Endodermal cell (in vitro differentiated cells): ENCODE data around the gene DUS1L. TPM values are rescaled to one million over a fixed set of nuclear protein-coding genes. Genes with fewer than 3 reads are reported as not detected.
"Not testable (repeated sequence)": the region's sequence is repeated elsewhere in the genome, so short reads cannot be mapped to it uniquely, and the experiment has no call there.

Source experiments
- DNase-seq: peaks from one replicate; pipeline ENCODE4 v3.0.0-alpha.2; 2017
- H3K27ac ChIP-seq: 2 replicates; pipeline ENCODE4 v1.5.1; 2013; ENCODE audit warnings: mild to moderate bottlenecking, low read depth, low read length, moderate library complexity
- H3K27me3 ChIP-seq: 2 replicates; pipeline ENCODE4 v1.6.1; 2013; ENCODE audit warnings: mild to moderate bottlenecking, low read length, moderate library complexity; ENCODE audit not compliant: insufficient read depth, control insufficient read depth, poor library complexity, severe bottlenecking
- H3K36me3 ChIP-seq: 2 replicates; pipeline ENCODE4 v1.7.0; 2013; ENCODE audit warnings: mild to moderate bottlenecking, low read length, moderate library complexity; ENCODE audit not compliant: control insufficient read depth, insufficient read depth
- H3K4me1 ChIP-seq: one replicate; pipeline ENCODE4 v1.7.0; 2013; ENCODE audit warnings: low read length; ENCODE audit not compliant: control insufficient read depth, insufficient read depth
- H3K4me3 ChIP-seq: 2 replicates; pipeline ENCODE4 v1.5.1; 2013; ENCODE audit warnings: mild to moderate bottlenecking, low read length, moderate library complexity
- H3K9ac ChIP-seq: 2 replicates; pipeline ENCODE4 v1.6.1; 2013; ENCODE audit warnings: mild to moderate bottlenecking, low read length, moderate library complexity; ENCODE audit not compliant: poor library complexity, severe bottlenecking; ENCODE audit errors: extremely low read depth
- H3K9me3 ChIP-seq: 2 replicates; pipeline ENCODE4 v1.6.1; 2013; ENCODE audit warnings: mild to moderate bottlenecking, low read length, moderate library complexity; ENCODE audit not compliant: control insufficient read depth
- H3K27ac Mint-ChIP-seq: 2 replicates; pipeline ENCODE4 v1.8.0; 2020; ENCODE audit warnings: mixed read lengths
- H3K27me3 Mint-ChIP-seq: 2 replicates; pipeline ENCODE4 v1.8.0; 2021; ENCODE audit warnings: mild to moderate bottlenecking, mixed read lengths; ENCODE audit not compliant: insufficient read depth
- H3K36me3 Mint-ChIP-seq: 2 replicates; pipeline ENCODE4 v1.8.0; 2020; ENCODE audit warnings: low read depth, mixed read lengths
- H3K4me1 Mint-ChIP-seq: 2 replicates; pipeline ENCODE4 v1.8.0; 2020; ENCODE audit warnings: mixed read lengths
- H3K4me3 Mint-ChIP-seq: 2 replicates; pipeline ENCODE4 v1.8.0; 2020; ENCODE audit warnings: mild to moderate bottlenecking, moderate library complexity, mixed read lengths
- H3K9me3 Mint-ChIP-seq: 2 replicates; pipeline ENCODE4 v1.8.0; 2020; ENCODE audit warnings: mild to moderate bottlenecking, mixed read lengths
- WGBS, 2 experiments: methylation state at CpG; one replicate each; pipeline versions ENCODE4 v1.1.5 to v1.1.7; 2013; ENCODE audit warnings: missing lambda C conversion rate in 2 of 2, mixed read lengths in 1 of 2; ENCODE audit not compliant: insufficient coverage in 1 of 2, insufficient read length in 1 of 2; 5-methylcytosine and 5-hydroxymethylcytosine counted together
- total RNA-seq, 2 donors: library from RNA; stranded (reverse); fragmentation: NEBNext Ultra II Directional in 1 of 2; extraction: Animal tissue kit (Norgen Biotek cat#: 25700) in 1 of 2; gene quantifications; 2 replicates in 1 of 2; 3 replicates in 1 of 2; pipeline ENCODE4 v1.2.1, GENCODE V29; 2021
- TF ChIP-seq, protein P1 (sequence below): fragments of 200-600 bp; sonication (generic); conservative IDR thresholded peaks from 2 replicates; pipeline ENCODE4 v1.5.0; 2021; ENCODE audit warnings: antibody characterized with exemption, mild to moderate bottlenecking

DUS1L gene
- total RNA-seq, 2 donors from 2014 or later = 85.3 to 108 TPM

DNA sequence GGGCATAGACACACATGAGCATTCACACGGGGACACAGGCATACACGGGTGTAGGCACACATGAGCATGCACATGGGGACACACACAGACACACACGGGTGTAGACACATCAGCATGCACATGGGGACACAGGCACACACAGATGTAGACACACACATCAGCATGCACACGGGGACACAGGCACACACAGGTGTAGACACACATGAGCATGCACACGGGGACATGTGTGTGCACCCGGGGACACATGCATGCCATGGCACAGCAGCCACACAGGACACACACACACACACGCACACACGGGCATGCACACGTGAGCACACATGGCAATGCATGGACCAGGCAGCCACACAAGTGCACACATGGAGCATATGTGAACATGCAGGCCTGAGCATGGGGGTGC is 23.0 kb downstream of the DUS1L start:
- no peak overlapping the region for H3K27ac Mint-ChIP-seq
- Histone ChIP-seq H3K9ac (no peak overlapping the region), H3K4me3 (no peak overlapping the region), H3K27ac (no peak overlapping the region), H3K9me3 (no peaks in the 10 kb centered on the region), H3K27me3 (no peaks in the 10 kb centered on the region), H3K36me3 (peaks cover 11% of the 10 kb centered on the region), H3K4me1 (no peaks in the 10 kb centered on the region)
- TF ChIP-seq, protein P1, sequence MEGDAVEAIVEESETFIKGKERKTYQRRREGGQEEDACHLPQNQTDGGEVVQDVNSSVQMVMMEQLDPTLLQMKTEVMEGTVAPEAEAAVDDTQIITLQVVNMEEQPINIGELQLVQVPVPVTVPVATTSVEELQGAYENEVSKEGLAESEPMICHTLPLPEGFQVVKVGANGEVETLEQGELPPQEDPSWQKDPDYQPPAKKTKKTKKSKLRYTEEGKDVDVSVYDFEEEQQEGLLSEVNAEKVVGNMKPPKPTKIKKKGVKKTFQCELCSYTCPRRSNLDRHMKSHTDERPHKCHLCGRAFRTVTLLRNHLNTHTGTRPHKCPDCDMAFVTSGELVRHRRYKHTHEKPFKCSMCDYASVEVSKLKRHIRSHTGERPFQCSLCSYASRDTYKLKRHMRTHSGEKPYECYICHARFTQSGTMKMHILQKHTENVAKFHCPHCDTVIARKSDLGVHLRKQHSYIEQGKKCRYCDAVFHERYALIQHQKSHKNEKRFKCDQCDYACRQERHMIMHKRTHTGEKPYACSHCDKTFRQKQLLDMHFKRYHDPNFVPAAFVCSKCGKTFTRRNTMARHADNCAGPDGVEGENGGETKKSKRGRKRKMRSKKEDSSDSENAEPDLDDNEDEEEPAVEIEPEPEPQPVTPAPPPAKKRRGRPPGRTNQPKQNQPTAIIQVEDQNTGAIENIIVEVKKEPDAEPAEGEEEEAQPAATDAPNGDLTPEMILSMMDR = no peak
- DNase-seq = no peak
- peaks cover 4% of the 10 kb centered on the region for H3K4me1 Mint-ChIP-seq
- no peak overlapping the region for H3K4me3 Mint-ChIP-seq
- H3K27me3 Mint-ChIP-seq = peaks cover 17% of the 10 kb centered on the region
- peaks cover 9% of the 10 kb centered on the region for H3K36me3 Mint-ChIP-seq
- H3K9me3 Mint-ChIP-seq = peaks cover 7% of the 10 kb centered on the region
- WGBS, 2 experiments = 93 to 99% methylated on average over 7 to 9 of the region's 9 CpGs

GRCh38 chr17:82041144-82041814 is 24.3 kb downstream of the DUS1L start:
- Mint-ChIP-seq H3K27me3 (peaks cover 17% of the 10 kb centered on the region), H3K36me3 (no peaks in the 10 kb centered on the region), H3K9me3 (peaks cover 8% of the 10 kb centered on the region), H3K4me3 (no peak overlapping the region), H3K27ac (no peak overlapping the region), H3K4me1 (peaks cover 4% of the 10 kb centered on the region)
- Histone ChIP-seq H3K27ac (no peak overlapping the region), H3K9me3 (no peaks in the 10 kb centered on the region), H3K36me3 (no peaks in the 10 kb centered on the region), H3K9ac (no peak overlapping the region), H3K27me3 (no peaks in the 10 kb centered on the region), H3K4me1 (no peaks in the 10 kb centered on the region), H3K4me3 (no peak overlapping the region)
- no peak for DNase-seq
- TF ChIP-seq, protein P1 = no peak
- WGBS, 2 experiments = 81 to 82% methylated on average over 13 to 17 of the region's 17 CpGs

DNA sequence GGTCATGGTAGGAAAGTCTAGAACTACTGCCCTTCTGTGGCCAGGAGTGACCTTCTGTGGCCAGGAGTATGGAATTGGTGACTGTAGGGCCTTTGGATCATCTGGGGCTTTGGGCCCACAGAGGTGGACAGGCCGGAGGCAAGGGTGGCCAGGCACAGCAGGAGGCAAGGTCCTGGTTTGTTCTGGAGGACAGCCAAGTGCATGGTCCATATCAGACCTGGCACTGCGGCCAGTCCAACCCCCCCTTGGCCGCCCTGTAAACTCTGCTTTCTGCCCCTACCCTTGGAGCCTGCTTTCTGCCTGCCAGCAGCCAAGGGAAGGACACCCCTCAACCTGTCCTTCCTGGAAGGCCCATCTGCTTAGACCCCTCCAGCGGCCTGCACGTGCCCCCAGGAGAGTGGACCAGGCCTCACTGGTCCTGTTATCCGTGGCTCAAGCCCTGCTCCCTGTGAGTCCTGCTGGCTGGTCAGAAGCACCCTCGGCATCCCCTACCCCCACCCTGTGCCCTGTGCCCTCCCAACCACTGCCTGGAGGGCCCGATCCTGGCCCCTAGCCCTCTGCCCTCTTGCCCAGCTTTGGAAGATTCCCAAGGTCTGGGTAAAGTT is 25.8 kb downstream of the DUS1L start:
- no peak overlapping the region for H3K27ac Mint-ChIP-seq
- no peak overlapping the region for H3K27ac ChIP-seq
- H3K4me3 Mint-ChIP-seq = no peak overlapping the region
- no peak overlapping the region for H3K9ac ChIP-seq
- H3K4me1 ChIP-seq = no peaks in the 10 kb centered on the region
- H3K4me3 ChIP-seq = no peak overlapping the region
- no peaks in the 10 kb centered on the region for H3K36me3 ChIP-seq
- peaks cover 17% of the 10 kb centered on the region for H3K27me3 Mint-ChIP-seq
- no peaks in the 10 kb centered on the region for H3K9me3 ChIP-seq
- peaks cover 4% of the 10 kb centered on the region for H3K4me1 Mint-ChIP-seq
- no peaks in the 10 kb centered on the region for H3K27me3 ChIP-seq
- peaks cover 8% of the 10 kb centered on the region for H3K9me3 Mint-ChIP-seq
- no peak for DNase-seq
- 87 to 91% methylated on average over 5 to 8 of the region's 8 CpGs for WGBS, 2 experiments
- TF ChIP-seq, protein P1 = no peak
- no peaks in the 10 kb centered on the region for H3K36me3 Mint-ChIP-seq

GRCh38 chr17:82038796-82039409 is 26.7 kb downstream of the DUS1L start:
- WGBS, 2 experiments = 91 to 93% methylated on average over 9 to 16 of the region's 16 CpGs

More at GRCh38 chr17:82038796-82039409, 26.7 kb downstream of the DUS1L start:
- H3K9me3 Mint-ChIP-seq, H3K4me3 Mint-ChIP-seq, DNase-seq, H3K4me1 ChIP-seq, H3K27ac Mint-ChIP-seq, H3K9ac ChIP-seq, H3K36me3 Mint-ChIP-seq, H3K9me3 ChIP-seq, H3K36me3 ChIP-seq, H3K27ac ChIP-seq, H3K4me3 ChIP-seq, H3K27me3 ChIP-seq, H3K4me1 Mint-ChIP-seq: not testable (repeated sequence)
- peaks cover 17% of the 10 kb centered on the region for H3K27me3 Mint-ChIP-seq
